Raji (cell line): ENCODE results near the gene PACSIN2.

Experiments
- POLR2A ChIP-seq: IDR thresholded peaks from 2 replicates; pipeline ENCODE4 v1.6.1; 2011; ENCODE audit warnings: low read depth, low read length, control low read depth; ENCODE audit not compliant: insufficient read depth

PACSIN2 gene, protein sequence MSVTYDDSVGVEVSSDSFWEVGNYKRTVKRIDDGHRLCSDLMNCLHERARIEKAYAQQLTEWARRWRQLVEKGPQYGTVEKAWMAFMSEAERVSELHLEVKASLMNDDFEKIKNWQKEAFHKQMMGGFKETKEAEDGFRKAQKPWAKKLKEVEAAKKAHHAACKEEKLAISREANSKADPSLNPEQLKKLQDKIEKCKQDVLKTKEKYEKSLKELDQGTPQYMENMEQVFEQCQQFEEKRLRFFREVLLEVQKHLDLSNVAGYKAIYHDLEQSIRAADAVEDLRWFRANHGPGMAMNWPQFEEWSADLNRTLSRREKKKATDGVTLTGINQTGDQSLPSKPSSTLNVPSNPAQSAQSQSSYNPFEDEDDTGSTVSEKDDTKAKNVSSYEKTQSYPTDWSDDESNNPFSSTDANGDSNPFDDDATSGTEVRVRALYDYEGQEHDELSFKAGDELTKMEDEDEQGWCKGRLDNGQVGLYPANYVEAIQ

DNA sequence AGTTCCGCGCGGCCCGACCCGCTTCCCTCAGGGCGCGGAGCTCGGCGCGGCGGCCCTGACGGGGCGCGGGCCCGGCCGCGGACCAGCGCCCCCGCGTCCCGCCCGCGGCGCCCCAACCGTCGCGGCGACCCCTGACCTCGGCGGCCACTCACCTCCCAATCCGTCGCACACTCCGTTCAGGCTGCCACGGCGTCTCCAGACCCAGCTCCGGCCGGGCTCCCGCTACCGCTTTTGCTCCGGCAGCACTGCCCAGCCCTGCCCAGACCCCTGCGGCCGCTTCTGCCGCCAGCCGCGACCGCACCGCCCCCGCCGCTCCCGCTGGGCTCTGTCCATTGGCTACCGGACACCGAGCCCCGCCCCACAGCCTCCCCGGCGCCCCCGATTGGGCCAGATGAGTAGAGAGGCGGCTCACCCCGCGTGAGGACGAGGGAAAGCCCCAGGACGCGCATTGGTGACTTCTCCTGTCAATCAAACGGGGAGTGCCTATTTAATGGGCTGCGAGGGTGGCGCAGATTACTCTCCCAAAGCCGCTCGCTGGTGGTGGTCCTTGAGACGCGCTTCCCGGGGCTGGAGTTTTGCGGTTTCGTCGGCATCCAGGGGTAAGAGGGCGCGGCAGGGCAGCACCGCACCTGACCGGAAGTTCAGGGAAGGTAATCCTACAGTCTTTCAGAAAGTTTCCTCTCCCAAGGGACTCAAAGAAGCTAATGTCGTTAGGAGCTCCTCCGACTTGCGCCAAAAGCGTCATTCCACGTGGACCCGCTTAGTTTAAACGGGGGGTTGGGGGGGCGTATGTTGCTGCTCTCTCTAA, at the start of gene PACSIN2:
Gene PACSIN2, minus strand, starts transcription at position 281 of the 808 bp plus-strand sequence. CDS start 103,069 bp downstream, outside the sequence.
- TF ChIP-seq POLR2A, result peak; percentile 98

DNA sequence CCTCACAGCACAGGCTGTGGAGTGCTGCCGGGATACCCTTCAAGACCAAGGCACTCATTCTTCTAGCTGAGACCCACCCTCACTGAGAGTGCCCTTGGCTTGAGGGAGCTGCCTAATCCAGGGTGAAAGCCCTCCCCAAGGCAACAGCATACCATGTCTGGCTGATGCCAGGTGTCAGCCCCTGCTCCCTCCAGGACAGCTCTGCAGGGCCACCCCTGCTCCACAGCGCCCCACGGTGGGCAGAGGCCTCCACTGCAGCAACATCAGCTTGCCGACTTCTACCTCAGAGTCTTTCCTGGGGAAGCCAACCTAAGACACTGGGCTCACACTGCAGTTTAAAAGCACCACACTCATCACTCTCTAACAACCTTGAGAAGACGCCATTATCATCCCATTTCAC, 45.2 kb upstream of the PACSIN2 start:
- no peak for TF ChIP-seq POLR2A

DNA sequence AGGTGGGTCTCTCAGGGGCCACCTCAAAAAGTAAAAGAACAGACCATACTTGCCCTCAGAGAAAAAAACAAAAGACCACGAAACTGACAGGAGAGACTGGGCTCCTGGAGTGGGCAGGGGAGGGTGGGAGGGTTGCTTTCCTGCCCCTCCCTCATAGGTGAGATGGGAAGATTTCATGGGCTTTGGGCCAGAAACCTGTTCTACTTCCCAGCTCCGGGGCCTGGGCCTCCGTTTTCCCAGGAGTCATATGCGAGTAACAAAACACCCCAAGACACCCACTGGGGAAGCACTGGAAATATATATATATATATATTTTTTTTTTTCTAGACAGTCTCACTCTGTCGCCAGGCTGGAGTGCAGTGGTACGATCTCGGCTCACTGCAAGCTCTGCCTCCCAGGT, 42.7 kb upstream of the PACSIN2 start:
- TF ChIP-seq POLR2A, result no peak

DNA sequence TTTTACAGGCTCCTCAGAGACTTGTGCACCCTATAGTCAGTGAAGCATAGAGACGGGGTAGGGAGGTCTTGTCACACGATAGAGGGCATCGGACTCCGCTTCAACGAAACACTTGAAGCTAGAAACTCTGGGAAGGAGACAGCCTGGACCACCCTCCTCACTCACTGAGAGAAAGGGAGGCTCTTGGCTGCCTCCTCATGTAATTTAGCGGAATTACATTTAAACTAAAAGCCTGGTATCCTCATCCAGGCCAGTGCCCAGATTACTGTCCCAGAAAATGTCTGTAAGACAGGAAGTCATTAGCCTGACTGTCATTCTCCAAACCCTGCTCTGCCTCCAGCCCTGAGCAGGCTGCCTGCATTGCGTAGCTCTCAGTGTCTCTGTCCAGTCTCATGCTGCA, 38.2 kb upstream of the PACSIN2 start:
- no peak for TF ChIP-seq POLR2A

DNA sequence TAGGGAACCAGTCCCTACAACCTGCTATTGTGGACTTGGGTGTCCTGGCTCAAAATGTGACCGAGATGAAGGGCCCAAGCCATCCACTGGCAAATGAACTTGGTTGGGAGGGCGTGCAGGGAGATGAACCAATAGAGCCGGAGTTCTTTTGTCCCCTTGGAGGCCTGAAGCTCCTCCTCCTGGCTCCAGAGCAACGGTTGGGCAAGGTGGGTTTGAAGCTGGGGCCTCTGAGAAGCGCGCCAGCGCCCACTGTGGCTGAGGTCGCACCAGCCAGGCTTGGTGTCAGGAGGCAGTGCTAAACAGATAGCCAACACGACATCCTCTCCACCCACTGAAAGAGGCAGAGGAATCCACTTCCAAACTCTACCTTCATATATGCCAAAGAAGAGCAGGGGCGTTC, 36.0 kb upstream of the PACSIN2 start:
- no peak for TF ChIP-seq POLR2A

DNA sequence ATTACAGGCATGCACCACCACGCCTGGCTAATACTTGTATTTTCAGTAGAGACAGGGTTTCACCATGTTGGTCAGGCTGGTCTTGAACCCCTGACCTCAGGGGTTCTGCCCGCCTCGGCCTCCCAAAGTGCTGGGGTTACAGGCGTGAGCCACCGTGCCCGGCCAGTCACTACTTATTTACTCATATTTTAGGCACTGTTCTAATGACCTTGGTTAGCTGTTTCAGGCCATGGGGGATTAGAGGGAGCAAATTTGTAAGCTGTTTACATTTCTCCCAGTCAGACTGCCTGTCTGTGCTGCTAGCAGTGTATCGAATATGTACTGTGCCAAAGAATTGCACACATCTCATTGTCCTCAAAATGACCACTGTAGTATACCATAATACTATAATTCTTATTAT, 32.7 kb upstream of the PACSIN2 start:
- TF ChIP-seq POLR2A, result no peak

DNA sequence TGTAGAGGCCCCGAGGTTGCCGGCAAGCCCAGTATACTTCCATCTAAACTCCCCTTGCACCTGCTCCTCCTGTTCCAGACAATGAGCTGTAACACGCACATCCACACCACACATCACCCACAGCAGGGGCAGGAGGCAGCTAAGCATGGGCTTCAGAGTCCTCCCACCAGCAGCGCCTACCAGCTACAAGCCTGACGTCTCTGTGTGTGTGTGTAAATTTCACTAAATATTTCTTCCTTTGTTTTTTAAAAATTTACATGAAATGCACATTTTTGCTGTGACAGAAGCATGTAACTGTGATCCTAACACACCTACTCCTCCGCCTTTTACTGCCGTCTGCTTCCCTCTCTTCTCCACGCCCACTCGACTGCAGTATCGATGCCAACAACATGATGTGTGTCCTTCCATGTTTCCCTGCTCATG, 29.4 kb upstream of the PACSIN2 start:
- no peak for TF ChIP-seq POLR2A

DNA sequence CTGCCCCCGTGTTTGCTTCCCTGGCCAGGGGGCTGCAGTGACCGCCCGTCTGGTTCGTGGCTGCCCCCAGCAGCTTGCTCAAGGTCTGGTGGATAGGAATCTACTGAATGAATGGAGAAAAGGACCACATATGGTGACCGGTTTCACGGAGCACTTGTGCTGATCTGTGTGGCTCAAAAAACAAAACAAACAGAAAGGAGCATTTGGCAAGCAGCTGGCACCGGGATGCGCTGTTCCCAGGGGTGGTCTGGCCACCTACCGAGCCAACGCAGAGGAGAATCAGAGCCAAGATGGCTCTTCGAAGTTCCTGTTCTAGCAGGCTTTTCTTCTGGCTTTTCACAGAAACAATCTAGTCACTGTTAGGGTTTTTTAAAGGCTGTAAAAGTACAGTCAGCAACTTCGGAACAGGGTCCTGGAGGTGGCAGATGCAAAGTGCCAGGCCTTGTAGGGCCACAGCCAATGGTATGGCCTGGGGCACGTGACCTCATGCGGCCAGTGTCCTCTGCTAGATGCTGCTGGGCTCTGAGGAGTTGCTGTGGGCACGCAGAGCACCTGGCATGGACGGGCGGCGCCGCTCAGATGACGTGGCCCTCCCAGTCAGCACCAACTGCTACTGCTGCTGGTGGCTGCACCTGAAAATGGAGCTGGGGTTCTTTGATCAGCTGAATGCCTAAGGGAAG, 27.3 kb upstream of the PACSIN2 start:
- no peak for TF ChIP-seq POLR2A

DNA sequence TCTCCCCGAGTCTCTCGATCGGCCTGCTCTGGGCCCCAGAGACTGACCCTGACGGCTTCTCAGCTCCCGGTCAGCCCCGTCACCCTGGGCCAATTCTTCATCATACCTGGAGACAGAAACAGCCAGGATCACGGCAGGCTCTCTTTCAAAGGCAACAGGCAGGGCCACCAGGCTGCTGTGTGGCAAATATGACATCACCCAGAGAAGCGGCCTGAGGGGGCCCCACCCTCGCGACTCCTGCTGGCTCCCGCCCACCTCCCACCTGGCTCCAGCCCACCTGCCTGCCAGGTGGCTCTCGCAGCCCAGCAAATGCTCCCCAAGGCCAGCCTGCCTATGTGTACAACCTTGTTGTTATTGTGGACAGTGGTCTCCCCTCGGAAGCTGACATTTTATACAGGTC, 24.9 kb upstream of the PACSIN2 start:
- TF ChIP-seq POLR2A, result no peak

DNA sequence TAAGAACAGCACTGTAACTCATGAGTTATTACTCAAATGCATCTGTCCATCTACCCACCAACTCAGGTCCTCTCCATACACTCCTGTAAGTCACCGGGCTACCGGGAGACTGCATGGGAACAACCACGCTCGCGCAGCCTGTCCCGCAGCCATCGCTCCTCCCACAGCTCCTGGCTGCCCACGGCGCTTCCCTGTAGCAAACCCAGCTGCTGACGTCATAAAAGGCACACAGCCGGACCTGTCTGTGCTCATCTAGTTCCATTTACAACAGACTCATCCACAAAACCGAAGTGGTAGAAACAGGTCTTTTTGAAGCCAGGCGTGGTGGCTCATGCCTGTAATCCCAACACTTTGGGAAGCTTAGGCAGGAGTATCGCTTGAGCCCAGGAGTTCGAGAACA, 23.4 kb upstream of the PACSIN2 start:
- TF ChIP-seq POLR2A, result no peak

DNA sequence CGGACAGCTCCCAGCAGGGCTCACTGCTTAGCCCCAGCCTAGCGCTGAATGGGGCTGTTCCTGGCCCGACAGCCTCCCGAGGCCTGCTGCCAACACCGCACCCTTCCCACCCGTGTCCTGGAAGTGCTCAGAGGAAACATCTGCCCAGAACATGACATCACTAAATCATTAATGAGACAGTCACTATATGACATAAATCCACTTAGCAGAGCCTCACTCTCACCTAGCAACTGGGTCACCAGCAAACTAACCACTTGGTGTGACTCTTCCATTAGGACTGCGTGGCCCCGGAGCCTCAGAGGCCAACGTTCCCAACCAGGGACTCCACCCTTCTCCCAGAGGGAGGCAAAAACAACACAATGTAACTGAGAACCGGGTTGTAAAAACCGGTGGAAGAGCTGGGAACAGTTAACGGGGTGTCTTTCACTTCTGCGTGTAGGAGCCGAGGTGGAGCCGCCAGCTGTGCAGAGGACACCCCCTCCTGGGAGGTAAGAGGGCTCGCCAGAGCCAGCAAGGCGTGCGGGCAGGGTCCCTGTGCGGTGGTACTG, 21.4 kb upstream of the PACSIN2 start:
- TF ChIP-seq POLR2A, result no peak

DNA sequence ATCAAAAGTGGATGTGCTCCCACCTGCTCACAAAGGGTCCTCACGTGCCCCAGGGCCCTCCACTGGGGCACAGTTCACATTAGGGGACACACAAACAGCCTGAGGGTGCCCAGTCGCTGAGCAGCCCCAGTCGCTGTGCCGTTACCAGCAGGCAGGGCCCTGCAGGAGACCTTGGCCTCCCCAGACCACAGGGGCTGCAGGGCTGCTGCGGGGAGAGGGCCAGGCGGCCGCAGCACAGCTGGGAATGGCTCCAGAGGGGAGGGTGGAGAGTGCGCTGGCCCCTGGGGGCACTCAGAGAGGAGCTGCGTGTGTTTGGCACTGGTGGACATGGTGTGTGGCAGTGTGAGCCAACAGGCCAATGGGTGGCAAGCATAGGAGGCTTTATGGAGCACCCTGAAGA, 20.3 kb upstream of the PACSIN2 start:
- no peak for TF ChIP-seq POLR2A

DNA sequence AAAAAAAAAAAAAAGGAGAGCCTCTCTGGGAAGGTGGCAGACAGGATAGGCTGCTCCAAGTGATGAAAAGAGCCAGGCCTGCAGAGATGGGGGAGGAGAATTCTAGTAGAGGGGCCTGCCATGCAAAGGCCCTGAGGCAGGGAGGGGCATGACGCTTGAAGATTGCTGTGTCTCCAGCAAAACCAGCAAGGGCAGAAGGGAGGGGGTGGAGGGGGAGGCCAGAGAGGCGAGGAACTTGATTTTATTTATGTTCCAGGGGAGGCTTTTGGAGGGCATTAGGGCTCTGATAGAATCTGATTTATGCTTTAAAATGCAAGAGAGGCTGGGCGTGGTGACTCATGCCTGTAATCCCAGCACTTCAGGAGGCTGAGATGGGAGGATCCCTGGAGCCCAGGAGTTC, 16.7 kb upstream of the PACSIN2 start:
- no peak for TF ChIP-seq POLR2A

DNA sequence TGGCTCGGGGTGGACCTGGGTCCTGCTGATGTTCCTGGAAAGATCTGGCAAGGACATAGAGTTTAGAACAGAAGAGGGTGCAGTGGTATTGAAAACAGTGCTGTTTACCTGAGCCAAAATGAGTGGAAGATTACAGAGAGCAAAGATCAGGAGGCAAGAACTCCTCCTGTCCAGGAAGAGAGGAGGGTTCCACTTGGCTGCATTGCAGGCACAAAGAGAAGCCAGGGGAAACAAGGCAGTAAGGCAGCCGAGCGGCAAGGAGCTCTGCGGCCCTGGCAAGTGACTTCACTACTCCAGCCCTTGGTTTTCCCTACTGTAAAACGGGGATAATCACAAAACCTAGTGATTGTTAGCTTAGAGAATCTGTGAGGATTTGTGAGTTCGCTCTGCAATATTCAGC, 3.7 kb upstream of the PACSIN2 start:
- no peak for TF ChIP-seq POLR2A
